ENCODE data around the gene ZNF106. TPM values are rescaled to one million over a fixed set of nuclear protein-coding genes. Genes with fewer than 3 reads are reported as not detected.
A peak's percentile ranks its signal among the peaks of the same experiment; 100 is the strongest.

Gene ZNF106
- total RNA-seq, 1 donor from 2014 or later, result 69.6 TPM

GRCh38 chr15:42528970-42529369 lies 38.0 kb upstream of the ZNF106 start:
- Histone ChIP-seq H3K27ac (ENCODE audit: low read depth, low read length) (no peak overlapping the region), H3K4me1 (ENCODE audit: insufficient read depth, low read length) (no peaks in the 10 kb centered on the region), H3K9ac (ENCODE audit: low read length) (no peak overlapping the region), H2AFZ (ENCODE audit: low read depth, low read length) (no peak overlapping the region), H3K36me3 (ENCODE audit: insufficient read depth, low read length) (peaks cover 29% of the 10 kb centered on the region), H3K27me3 (ENCODE audit: insufficient read depth, low read length) (no peaks in the 10 kb centered on the region), H3K79me2 (ENCODE audit: insufficient read depth, low read length) (no peaks in the 10 kb centered on the region), H4K20me1 (ENCODE audit: insufficient read depth, low read length) (no peaks in the 10 kb centered on the region), H3K4me2 (ENCODE audit: low read length) (no peak overlapping the region), H3K9me3 (ENCODE audit: insufficient read depth, low read depth, low read length) (no peaks in the 10 kb centered on the region), H3K4me3 (ENCODE audit: insufficient read depth, low read depth, low read length) (no peak overlapping the region)
- Mint-ChIP-seq H3K9me3 (ENCODE audit: unreplicated experiment) (no peaks in the 10 kb centered on the region), H3K27me3 (ENCODE audit: low read depth, unreplicated experiment) (no peaks in the 10 kb centered on the region), H3K27ac (ENCODE audit: unreplicated experiment) (no peak overlapping the region), H3K4me3 (ENCODE audit: unreplicated experiment) (no peak overlapping the region), H3K4me1 (ENCODE audit: low read depth, unreplicated experiment) (no peaks in the 10 kb centered on the region), H3K36me3 (ENCODE audit: low read depth, unreplicated experiment) (peaks cover 15% of the 10 kb centered on the region)
- TF ChIP-seq EZH2 (IDR thresholded peaks at IDR 0.05; ENCODE audit: insufficient read depth, low read length) (no peak), CTCF (IDR thresholded peaks at IDR 0.05; ENCODE audit: insufficient read depth, low read depth, low read length) (no peak)
- FAIRE-seq (no peak), DNase-seq (ENCODE audit: low read depth) (no peak)

GRCh38 chr15:42523331-42523730 lies 32.4 kb upstream of the ZNF106 start:
- no peak overlapping the region for H3K27ac Mint-ChIP-seq (ENCODE audit: unreplicated experiment)
- no peak overlapping the region for H3K9ac ChIP-seq (ENCODE audit: low read length)
- no peaks in the 10 kb centered on the region for H3K27me3 Mint-ChIP-seq (ENCODE audit: low read depth, unreplicated experiment)
- H3K9me3 Mint-ChIP-seq (ENCODE audit: unreplicated experiment), result no peaks in the 10 kb centered on the region
- H3K79me2 ChIP-seq (ENCODE audit: insufficient read depth, low read length), result no peaks in the 10 kb centered on the region
- no peak overlapping the region for H3K27ac ChIP-seq (ENCODE audit: low read depth, low read length)
- H3K4me3 ChIP-seq (ENCODE audit: insufficient read depth, low read depth, low read length), result no peak overlapping the region
- H2AFZ ChIP-seq (ENCODE audit: low read depth, low read length), result no peak overlapping the region
- TF ChIP-seq CTCF (IDR thresholded peaks at IDR 0.05; ENCODE audit: insufficient read depth, low read depth, low read length) (no peak), EZH2 (IDR thresholded peaks at IDR 0.05; ENCODE audit: insufficient read depth, low read length) (no peak)
- peaks cover 3% of the 10 kb centered on the region for H4K20me1 ChIP-seq (ENCODE audit: insufficient read depth, low read length)
- H3K27me3 ChIP-seq (ENCODE audit: insufficient read depth, low read length), result no peaks in the 10 kb centered on the region
- DNase-seq (ENCODE audit: low read depth), result no peak
- H3K4me1 Mint-ChIP-seq (ENCODE audit: low read depth, unreplicated experiment), result no peaks in the 10 kb centered on the region
- no peak overlapping the region for H3K4me3 Mint-ChIP-seq (ENCODE audit: unreplicated experiment)
- H3K9me3 ChIP-seq (ENCODE audit: insufficient read depth, low read depth, low read length), result no peaks in the 10 kb centered on the region
- H3K36me3 ChIP-seq (ENCODE audit: insufficient read depth, low read length), result peaks cover 17% of the 10 kb centered on the region
- H3K4me2 ChIP-seq (ENCODE audit: low read length), result no peak overlapping the region
- H3K4me1 ChIP-seq (ENCODE audit: insufficient read depth, low read length), result no peaks in the 10 kb centered on the region
- no peak for FAIRE-seq
- peaks cover 10% of the 10 kb centered on the region for H3K36me3 Mint-ChIP-seq (ENCODE audit: low read depth, unreplicated experiment)

- peak; percentile 79 for DNase-seq (ENCODE audit: low read depth)
- no peaks in the 10 kb centered on the region for H3K9me3 Mint-ChIP-seq (ENCODE audit: unreplicated experiment)
- H3K27me3 ChIP-seq (ENCODE audit: insufficient read depth, low read length), result no peaks in the 10 kb centered on the region
- H3K9me3 ChIP-seq (ENCODE audit: insufficient read depth, low read depth, low read length), result no peaks in the 10 kb centered on the region
- FAIRE-seq, result peak; percentile 56
- peaks cover 36% of the 10 kb centered on the region for H4K20me1 ChIP-seq (ENCODE audit: insufficient read depth, low read length)
- H3K79me2 ChIP-seq (ENCODE audit: insufficient read depth, low read length), result peaks cover 32% of the 10 kb centered on the region
- H3K9ac ChIP-seq (ENCODE audit: low read length), result peak overlapping the region; percentile 58
- H3K27ac ChIP-seq (ENCODE audit: low read depth, low read length), result peak overlapping the region; percentile 72
- H3K27me3 Mint-ChIP-seq (ENCODE audit: low read depth, unreplicated experiment), result no peaks in the 10 kb centered on the region
- peaks cover 9% of the 10 kb centered on the region for H3K4me1 ChIP-seq (ENCODE audit: insufficient read depth, low read length)
- H3K36me3 Mint-ChIP-seq (ENCODE audit: low read depth, unreplicated experiment), result peaks cover 12% of the 10 kb centered on the region
- H3K4me2 ChIP-seq (ENCODE audit: low read length), result peak overlapping the region; percentile 55
- no peak for TF ChIP-seq CTCF (IDR thresholded peaks at IDR 0.05; ENCODE audit: insufficient read depth, low read depth, low read length)
- no peak for TF ChIP-seq EZH2 (IDR thresholded peaks at IDR 0.05; ENCODE audit: insufficient read depth, low read length)
- no peak overlapping the region for H3K4me3 ChIP-seq (ENCODE audit: insufficient read depth, low read depth, low read length)
- H3K27ac Mint-ChIP-seq (ENCODE audit: unreplicated experiment), result no peak overlapping the region
- peaks cover 15% of the 10 kb centered on the region for H3K36me3 ChIP-seq (ENCODE audit: insufficient read depth, low read length)
- H3K4me3 Mint-ChIP-seq (ENCODE audit: unreplicated experiment), result no peak overlapping the region
- H2AFZ ChIP-seq (ENCODE audit: low read depth, low read length), result no peak overlapping the region
- peaks cover 26% of the 10 kb centered on the region for H3K4me1 Mint-ChIP-seq (ENCODE audit: low read depth, unreplicated experiment)
Measured at GRCh38 chr15:42511007-42511391, 20.1 kb upstream of the ZNF106 start.
